Fibroblast of mammary gland (primary cell): Measurements from ENCODE around the gene MYO3B.

Experiments
- DNase-seq: peaks from one replicate; pipeline ENCODE4 v3.0.0-alpha.2; 2010; ENCODE audit warnings: low read depth
- H3K4me3 ChIP-seq: 2 replicates; pipeline ENCODE4 v1.5.1; 2011; ENCODE audit warnings: low read depth, mild to moderate bottlenecking, low read length, moderate library complexity; ENCODE audit not compliant: control insufficient read depth
- TF ChIP-seq, protein P1 (sequence below): conservative IDR thresholded peaks from 2 replicates; pipeline ENCODE4 v1.5.1; 2011; ENCODE audit warnings: low read depth, low read length, inconsistent platforms; ENCODE audit not compliant: control insufficient read depth, insufficient read depth

The MYO3B gene

GRCh38 chr2:170696948-170697347 is 519.0 kb downstream of the MYO3B start:
- no peak for DNase-seq
- H3K4me3 ChIP-seq: no peak overlapping the region
- TF ChIP-seq, protein P1, sequence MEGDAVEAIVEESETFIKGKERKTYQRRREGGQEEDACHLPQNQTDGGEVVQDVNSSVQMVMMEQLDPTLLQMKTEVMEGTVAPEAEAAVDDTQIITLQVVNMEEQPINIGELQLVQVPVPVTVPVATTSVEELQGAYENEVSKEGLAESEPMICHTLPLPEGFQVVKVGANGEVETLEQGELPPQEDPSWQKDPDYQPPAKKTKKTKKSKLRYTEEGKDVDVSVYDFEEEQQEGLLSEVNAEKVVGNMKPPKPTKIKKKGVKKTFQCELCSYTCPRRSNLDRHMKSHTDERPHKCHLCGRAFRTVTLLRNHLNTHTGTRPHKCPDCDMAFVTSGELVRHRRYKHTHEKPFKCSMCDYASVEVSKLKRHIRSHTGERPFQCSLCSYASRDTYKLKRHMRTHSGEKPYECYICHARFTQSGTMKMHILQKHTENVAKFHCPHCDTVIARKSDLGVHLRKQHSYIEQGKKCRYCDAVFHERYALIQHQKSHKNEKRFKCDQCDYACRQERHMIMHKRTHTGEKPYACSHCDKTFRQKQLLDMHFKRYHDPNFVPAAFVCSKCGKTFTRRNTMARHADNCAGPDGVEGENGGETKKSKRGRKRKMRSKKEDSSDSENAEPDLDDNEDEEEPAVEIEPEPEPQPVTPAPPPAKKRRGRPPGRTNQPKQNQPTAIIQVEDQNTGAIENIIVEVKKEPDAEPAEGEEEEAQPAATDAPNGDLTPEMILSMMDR: no peak

DNA sequence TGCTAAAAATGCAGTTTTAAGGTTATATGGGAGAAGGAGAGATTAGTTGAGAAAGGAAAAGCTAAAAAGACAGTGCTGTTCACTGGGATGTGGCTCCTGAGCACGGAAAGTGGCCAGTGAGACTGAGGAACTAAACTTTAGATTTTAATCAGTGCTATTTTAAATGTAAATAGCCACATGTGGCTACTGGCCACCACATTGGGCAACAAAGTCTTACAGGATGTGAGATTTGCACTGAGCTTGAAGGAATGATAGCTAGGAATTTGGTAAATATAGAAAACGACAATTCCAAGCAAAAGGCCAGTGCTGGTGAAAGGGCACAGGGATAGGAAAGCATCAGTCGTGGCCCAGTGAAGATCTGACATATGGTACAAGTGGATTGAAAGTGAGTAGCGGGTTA is 523.1 kb downstream of the MYO3B start:
- TF ChIP-seq, protein P1: no peak
- DNase-seq: no peak
- H3K4me3 ChIP-seq: no peak overlapping the region

DNA sequence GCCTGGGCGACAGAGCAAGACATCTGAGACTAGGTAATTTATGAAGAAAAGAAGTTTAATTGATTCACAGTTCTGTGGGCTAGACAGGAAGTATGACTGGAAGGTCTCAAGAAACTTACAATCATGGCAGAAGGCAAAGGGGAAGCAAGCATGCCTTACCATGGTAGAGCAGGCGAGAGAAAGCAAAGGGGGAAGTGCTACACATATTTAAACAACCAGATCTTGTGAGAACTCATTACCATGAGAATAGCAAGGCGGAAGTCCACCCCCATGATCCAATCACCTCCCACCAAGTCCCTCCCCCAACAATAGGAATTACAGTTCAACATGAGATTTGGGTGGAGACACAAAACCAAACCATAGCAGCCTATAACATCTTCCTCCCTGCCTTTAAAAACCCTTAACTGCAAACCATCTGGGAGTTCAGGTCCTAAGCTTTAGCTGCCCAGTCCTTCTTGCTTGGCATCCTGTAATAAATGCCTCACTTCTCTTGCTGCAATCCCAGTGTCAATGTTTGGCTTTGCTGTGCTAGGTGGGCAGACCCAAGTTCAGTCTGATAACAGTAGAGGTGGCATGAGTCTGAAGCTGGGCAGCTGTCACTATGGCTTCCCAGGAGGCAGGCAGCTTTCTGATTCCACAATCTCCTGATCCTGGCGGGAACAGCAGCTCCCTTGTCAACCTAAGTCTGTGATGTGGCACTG is 526.0 kb downstream of the MYO3B start:
- TF ChIP-seq, protein P1: no peak
- DNase-seq: no peak

More for the DNA sequence above, 526.0 kb downstream of the MYO3B start:
- no peak overlapping the region for H3K4me3 ChIP-seq
